ENCODE results near the gene RELT. TPM values are rescaled to one million over a fixed set of nuclear protein-coding genes. Genes with fewer than 3 reads are reported as not detected.
A peak's percentile ranks its signal among the peaks of the same experiment; 100 is the strongest.

Gene RELT
- total and polyA plus RNA-seq, 9 of the 15 experiments (the other 6 are each of a cell fraction or from before 2014, with no cell fraction given), result 1.1 to 20.2 (median 7.4) TPM

DNA sequence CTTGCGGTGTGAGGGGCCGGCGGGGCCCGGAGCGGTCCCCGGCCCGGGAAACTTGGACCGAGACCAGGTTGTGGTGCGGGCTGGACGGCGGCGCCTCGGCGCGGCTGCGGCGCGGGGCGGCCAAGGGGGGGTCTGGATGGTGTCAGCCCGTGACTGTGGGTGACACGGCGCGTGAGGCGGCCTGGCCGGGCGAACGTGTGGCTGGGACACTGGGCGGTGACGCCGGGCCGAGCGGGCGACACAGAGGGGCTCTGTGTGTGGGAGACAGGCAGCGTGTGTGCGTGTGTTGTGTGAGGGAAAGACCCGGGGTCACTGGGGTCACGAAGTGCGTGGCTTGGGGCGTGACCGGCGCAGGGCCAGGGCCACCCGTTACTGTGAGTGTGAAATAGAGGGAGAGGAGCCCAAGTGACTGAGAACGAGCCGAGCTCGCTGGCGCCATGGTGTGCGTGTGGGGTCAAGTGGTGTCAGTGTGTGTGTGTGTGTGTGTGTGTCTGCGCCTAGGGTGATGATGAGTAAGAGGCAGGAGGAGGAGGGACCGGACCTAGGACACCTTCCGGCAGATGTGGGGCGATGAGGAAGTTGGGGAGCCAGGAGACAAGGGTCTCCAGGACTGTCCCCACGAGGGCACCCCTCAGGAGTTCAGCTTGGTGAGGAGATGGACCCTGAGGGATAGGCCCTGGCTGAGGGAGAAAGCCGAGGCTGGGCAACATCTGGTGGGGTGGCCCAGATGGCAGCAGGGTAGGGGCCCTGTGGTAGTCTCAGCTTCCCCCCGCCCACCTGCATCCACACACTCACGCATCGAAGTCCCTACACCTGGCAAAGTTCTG, 817 bp downstream of the RELT start (continued):
- TF ChIP-seq, protein P1, sequence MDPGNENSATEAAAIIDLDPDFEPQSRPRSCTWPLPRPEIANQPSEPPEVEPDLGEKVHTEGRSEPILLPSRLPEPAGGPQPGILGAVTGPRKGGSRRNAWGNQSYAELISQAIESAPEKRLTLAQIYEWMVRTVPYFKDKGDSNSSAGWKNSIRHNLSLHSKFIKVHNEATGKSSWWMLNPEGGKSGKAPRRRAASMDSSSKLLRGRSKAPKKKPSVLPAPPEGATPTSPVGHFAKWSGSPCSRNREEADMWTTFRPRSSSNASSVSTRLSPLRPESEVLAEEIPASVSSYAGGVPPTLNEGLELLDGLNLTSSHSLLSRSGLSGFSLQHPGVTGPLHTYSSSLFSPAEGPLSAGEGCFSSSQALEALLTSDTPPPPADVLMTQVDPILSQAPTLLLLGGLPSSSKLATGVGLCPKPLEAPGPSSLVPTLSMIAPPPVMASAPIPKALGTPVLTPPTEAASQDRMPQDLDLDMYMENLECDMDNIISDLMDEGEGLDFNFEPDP (CRISPR knock-in tag; IDR thresholded peaks at IDR 0.05), result no peak
- TF ChIP-seq FOXK1 (CRISPR knock-in tag; IDR thresholded peaks at IDR 0.05; ENCODE audit: borderline replicate concordance) (peak; percentile 81; the same call in 1 of the 2 replicates), ZNF436 (CRISPR knock-in tag; IDR thresholded peaks at IDR 0.05) (no peak), PCBP1 (IDR thresholded peaks at IDR 0.05; ENCODE audit: low read depth, low read length, poor library complexity, severe bottlenecking) (peak; percentile 82), SMARCE1 (IDR thresholded peaks at IDR 0.05) (peak; percentile 91), ZBTB1 (CRISPR knock-in tag; IDR thresholded peaks at IDR 0.05; ENCODE audit: borderline replicate concordance, low read depth) (0 out of 2 replicates have a peak, but pooled peaks have one; percentile 28), NR2C1 (IDR thresholded peaks at IDR 0.05) (peak; percentile 85), NR2C1 (tag; IDR thresholded peaks at IDR 0.05) (peak; percentile 85), LEF1 (IDR thresholded peaks at IDR 0.05) (0 out of 2 replicates have a peak, but pooled peaks have one; percentile 39), JUN (IDR thresholded peaks at IDR 0.05; ENCODE audit: borderline replicate concordance, low read depth, low read length) (peak; percentile 49; the same call in 1 of the 2 replicates), JUN (CRISPR knock-in tag; IDR thresholded peaks at IDR 0.05; ENCODE audit: borderline replicate concordance) (no peak; the same call in 1 of the 2 replicates), PHF20 (IDR thresholded peaks at IDR 0.05; ENCODE audit: partially characterized antibody) (peak; percentile 62), SRF (CRISPR knock-in tag; IDR thresholded peaks at IDR 0.05) (no peak), GABPA (tag; conservative IDR thresholded peaks at IDR 0.05; ENCODE audit: low read depth) (peak; percentile 57)
- TF ChIP-seq, protein P2, sequence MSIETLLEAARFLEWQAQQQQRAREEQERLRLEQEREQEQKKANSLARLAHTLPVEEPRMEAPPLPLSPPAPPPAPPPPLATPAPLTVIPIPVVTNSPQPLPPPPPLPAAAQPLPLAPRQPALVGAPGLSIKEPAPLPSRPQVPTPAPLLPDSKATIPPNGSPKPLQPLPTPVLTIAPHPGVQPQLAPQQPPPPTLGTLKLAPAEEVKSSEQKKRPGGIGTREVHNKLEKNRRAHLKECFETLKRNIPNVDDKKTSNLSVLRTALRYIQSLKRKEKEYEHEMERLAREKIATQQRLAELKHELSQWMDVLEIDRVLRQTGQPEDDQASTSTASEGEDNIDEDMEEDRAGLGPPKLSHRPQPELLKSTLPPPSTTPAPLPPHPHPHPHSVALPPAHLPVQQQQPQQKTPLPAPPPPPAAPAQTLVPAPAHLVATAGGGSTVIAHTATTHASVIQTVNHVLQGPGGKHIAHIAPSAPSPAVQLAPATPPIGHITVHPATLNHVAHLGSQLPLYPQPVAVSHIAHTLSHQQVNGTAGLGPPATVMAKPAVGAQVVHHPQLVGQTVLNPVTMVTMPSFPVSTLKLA (conservative IDR thresholded peaks at IDR 0.05), result peak in 1 of 2 experiments; percentile 78; a peak in 1 of 4 replicates
- TF ChIP-seq, protein P3, sequence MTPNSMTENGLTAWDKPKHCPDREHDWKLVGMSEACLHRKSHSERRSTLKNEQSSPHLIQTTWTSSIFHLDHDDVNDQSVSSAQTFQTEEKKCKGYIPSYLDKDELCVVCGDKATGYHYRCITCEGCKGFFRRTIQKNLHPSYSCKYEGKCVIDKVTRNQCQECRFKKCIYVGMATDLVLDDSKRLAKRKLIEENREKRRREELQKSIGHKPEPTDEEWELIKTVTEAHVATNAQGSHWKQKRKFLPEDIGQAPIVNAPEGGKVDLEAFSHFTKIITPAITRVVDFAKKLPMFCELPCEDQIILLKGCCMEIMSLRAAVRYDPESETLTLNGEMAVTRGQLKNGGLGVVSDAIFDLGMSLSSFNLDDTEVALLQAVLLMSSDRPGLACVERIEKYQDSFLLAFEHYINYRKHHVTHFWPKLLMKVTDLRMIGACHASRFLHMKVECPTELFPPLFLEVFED (CRISPR knock-in tag; conservative IDR thresholded peaks at IDR 0.05), result peak; percentile 93
- TF ChIP-seq, protein P4, sequence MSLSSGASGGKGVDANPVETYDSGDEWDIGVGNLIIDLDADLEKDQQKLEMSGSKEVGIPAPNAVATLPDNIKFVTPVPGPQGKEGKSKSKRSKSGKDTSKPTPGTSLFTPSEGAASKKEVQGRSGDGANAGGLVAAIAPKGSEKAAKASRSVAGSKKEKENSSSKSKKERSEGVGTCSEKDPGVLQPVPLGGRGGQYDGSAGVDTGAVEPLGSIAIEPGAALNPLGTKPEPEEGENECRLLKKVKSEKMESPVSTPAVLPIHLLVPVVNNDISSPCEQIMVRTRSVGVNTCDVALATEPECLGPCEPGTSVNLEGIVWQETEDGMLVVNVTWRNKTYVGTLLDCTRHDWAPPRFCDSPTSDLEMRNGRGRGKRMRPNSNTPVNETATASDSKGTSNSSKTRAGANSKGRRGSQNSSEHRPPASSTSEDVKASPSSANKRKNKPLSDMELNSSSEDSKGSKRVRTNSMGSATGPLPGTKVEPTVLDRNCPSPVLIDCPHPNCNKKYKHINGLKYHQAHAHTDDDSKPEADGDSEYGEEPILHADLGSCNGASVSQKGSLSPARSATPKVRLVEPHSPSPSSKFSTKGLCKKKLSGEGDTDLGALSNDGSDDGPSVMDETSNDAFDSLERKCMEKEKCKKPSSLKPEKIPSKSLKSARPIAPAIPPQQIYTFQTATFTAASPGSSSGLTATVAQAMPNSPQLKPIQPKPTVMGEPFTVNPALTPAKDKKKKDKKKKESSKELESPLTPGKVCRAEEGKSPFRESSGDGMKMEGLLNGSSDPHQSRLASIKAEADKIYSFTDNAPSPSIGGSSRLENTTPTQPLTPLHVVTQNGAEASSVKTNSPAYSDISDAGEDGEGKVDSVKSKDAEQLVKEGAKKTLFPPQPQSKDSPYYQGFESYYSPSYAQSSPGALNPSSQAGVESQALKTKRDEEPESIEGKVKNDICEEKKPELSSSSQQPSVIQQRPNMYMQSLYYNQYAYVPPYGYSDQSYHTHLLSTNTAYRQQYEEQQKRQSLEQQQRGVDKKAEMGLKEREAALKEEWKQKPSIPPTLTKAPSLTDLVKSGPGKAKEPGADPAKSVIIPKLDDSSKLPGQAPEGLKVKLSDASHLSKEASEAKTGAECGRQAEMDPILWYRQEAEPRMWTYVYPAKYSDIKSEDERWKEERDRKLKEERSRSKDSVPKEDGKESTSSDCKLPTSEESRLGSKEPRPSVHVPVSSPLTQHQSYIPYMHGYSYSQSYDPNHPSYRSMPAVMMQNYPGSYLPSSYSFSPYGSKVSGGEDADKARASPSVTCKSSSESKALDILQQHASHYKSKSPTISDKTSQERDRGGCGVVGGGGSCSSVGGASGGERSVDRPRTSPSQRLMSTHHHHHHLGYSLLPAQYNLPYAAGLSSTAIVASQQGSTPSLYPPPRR (CRISPR knock-in tag; IDR thresholded peaks at IDR 0.05; ENCODE audit: borderline replicate concordance), result 0 out of 2 replicates have a peak, but pooled peaks have one; percentile 72

Measured in K562 (cell line).